T-cell (primary cell): ENCODE data around the gene MPC2. TPM values are rescaled to one million over a fixed set of nuclear protein-coding genes. Genes with fewer than 3 reads are reported as not detected.

Source experiments
- ATAC-seq, 4 experiments: fragments of 200-7000 bp in 3 of 4; fragments of 150-1000 bp in 1 of 4; cut with Tn5 transposase; replicated peaks in 1 of 4; 1 replicate in 3 of 4; 2 replicates in 1 of 4; pipeline ENCODE4 v1.10.0; 2021; ENCODE audit warnings: moderate library complexity in 3 of 4, mild to moderate bottlenecking in 2 of 4, moderate number of reproducible peaks in 1 of 4
- CTCF ChIA-PET, 2 donors: fragments of 300-600 bp; sonication (Branson Sonifier 250); formaldehyde crosslinking; loops; one replicate each; lab custom pipeline; 2022; ENCODE audit warnings: antibody characterized with exemption in 2 of 2; lab: Charles Lee
- POLR2A ChIA-PET, 2 donors: fragments of 300-600 bp; sonication (Branson Sonifier 250); formaldehyde crosslinking; loops; one replicate each; lab custom pipeline; 2022; ENCODE audit warnings: antibody characterized with exemption in 2 of 2; lab: Charles Lee
- DNase-seq, 35 experiments: peaks; one replicate each; pipeline versions ENCODE4 v3.0.0 to v3.0.0-alpha.2; 2013 to 2023
- H3K27ac ChIP-seq: one replicate; pipeline ENCODE4 v1.5.1; 2013; ENCODE audit warnings: low read length
- H3K27me3 ChIP-seq, 2 experiments: replicated peaks in 1 of 2; 1 replicate in 1 of 2; 2 replicates in 1 of 2; pipeline versions ENCODE4 v1.6.1 to v1.7.0; 2013; ENCODE audit warnings: low read length in 1 of 2, mixed read lengths in 1 of 2; ENCODE audit not compliant: control insufficient read depth in 2 of 2, insufficient read depth in 2 of 2; ENCODE audit errors: extremely low read depth in 1 of 2
- H3K36me3 ChIP-seq, 2 donors: 1 replicate in 1 of 2; 2 replicates in 1 of 2; pipeline versions ENCODE4 v1.6.1 to v1.7.0; 2013; ENCODE audit warnings: low read length in 1 of 2; ENCODE audit not compliant: control insufficient read depth in 2 of 2, insufficient read depth in 1 of 2; ENCODE audit errors: extremely low read depth in 1 of 2
- H3K4me1 ChIP-seq, 2 experiments: 1 replicate in 1 of 2; 2 replicates in 1 of 2; pipeline versions ENCODE4 v1.6.1 to v1.7.0; 2013; ENCODE audit warnings: low read length in 2 of 2, mixed read lengths in 1 of 2; ENCODE audit not compliant: insufficient read depth in 2 of 2, control insufficient read depth in 1 of 2; ENCODE audit errors: extremely low read depth in 1 of 2
- H3K4me3 ChIP-seq, 2 donors: 1 replicate in 1 of 2; 2 replicates in 1 of 2; pipeline versions ENCODE4 v1.5.1 to v1.7.0; 2013; ENCODE audit warnings: mild to moderate bottlenecking in 2 of 2, low read length in 1 of 2, moderate library complexity in 1 of 2; ENCODE audit not compliant: control insufficient read depth in 1 of 2; ENCODE audit errors: extremely low read depth in 1 of 2
- H3K9me3 ChIP-seq: 2 replicates; pipeline ENCODE4 v1.7.0; 2013
- H3K27ac Mint-ChIP-seq, 2 donors: one replicate each; pipeline ENCODE4 v1.8.0; 2020 to 2021; ENCODE audit warnings: mild to moderate bottlenecking in 2 of 2, mixed read lengths in 2 of 2
- H3K27me3 Mint-ChIP-seq, 2 donors: one replicate each; pipeline ENCODE4 v1.8.0; 2021 to 2022; ENCODE audit warnings: mixed read lengths in 2 of 2
- H3K36me3 Mint-ChIP-seq: one replicate; pipeline ENCODE4 v1.8.0; 2021; ENCODE audit warnings: mixed read lengths
- H3K4me1 Mint-ChIP-seq, 3 donors: one replicate each; pipeline ENCODE4 v1.8.0; 2020 to 2022; ENCODE audit warnings: mixed read lengths in 3 of 3, mild to moderate bottlenecking in 1 of 3
- H3K4me3 Mint-ChIP-seq, 3 donors: one replicate each; pipeline ENCODE4 v1.8.0; 2020 to 2022; ENCODE audit warnings: mild to moderate bottlenecking in 3 of 3, mixed read lengths in 3 of 3, moderate library complexity in 3 of 3
- H3K9me3 Mint-ChIP-seq, 3 donors: one replicate each; pipeline ENCODE4 v1.8.0; 2020 to 2022; ENCODE audit warnings: mixed read lengths in 3 of 3
- WGBS: methylation state at CpG from one replicate; pipeline ENCODE4 v1.1.5; 2013; ENCODE audit warnings: missing lambda C conversion rate; ENCODE audit not compliant: insufficient coverage; 5-methylcytosine and 5-hydroxymethylcytosine counted together
- total RNA-seq, 35 experiments: library from RNA in 6 of 35; stranded (reverse) in 6 of 35; fragments of 120-200 nt in 1 of 35; gene quantifications; one replicate each; pipeline versions ENCODE4 v1.2.1 to v1.2.4 and lab custom pipeline; 2013 to 2026

Gene MPC2
- total RNA-seq, 5 donors from 2014 or later (not counting 1 experiment from before 2014, with no cell fraction given): 29.6 to 36.0 (median 33.1) TPM

- Mint-ChIP-seq H3K27ac (no peak overlapping the region), H3K4me1 (no peaks in the 10 kb centered on the region), H3K4me3 (no peak overlapping the region), H3K27me3 (peaks cover 2 to 3% of the 10 kb centered on the region in 2 donors), H3K9me3 (peaks cover 3 to 12% (median 7%) of the 10 kb centered on the region in 3 donors), H3K36me3 (no peaks in the 10 kb centered on the region)
- no peaks in the 10 kb centered on the region for H3K27me3 ChIP-seq
- DNase-seq (no peak), ATAC-seq (no peak)
- ChIA-PET CTCF (no interaction called here), POLR2A (interaction anchor here in 1 of 2 donors (0.6 kb wide), 1 partner anchor 513 kb away, joined by 3 read pairs; no protein-coding TSS in a partner anchor)
- H3K27ac ChIP-seq: no peak overlapping the region
- WGBS: no CpG with 5 or more reads among the region's 3 CpGs
- no peaks in the 10 kb centered on the region for H3K36me3 ChIP-seq
- no peak overlapping the region for H3K4me3 ChIP-seq
- H3K4me1 ChIP-seq: no peaks in the 10 kb centered on the region
- H3K9me3 ChIP-seq: no peaks in the 10 kb centered on the region
Measured at GRCh38 chr1:167905182-167905581, 31.7 kb downstream of the MPC2 start.

GRCh38 chr1:167904652-167905130 lies 32.2 kb downstream of the MPC2 start:
- WGBS: 100% methylated on average over 1 of the region's 4 CpGs
- H3K4me1 Mint-ChIP-seq: no peaks in the 10 kb centered on the region
- no peaks in the 10 kb centered on the region for H3K36me3 ChIP-seq
- H3K4me3 ChIP-seq: no peak overlapping the region
- H3K27ac Mint-ChIP-seq: no peak overlapping the region
- ChIA-PET POLR2A (interaction anchor here in 1 of 2 donors (0.7 kb wide), 1 partner anchor 34 kb away, joined by 13 read pairs; no protein-coding TSS in a partner anchor), CTCF (no interaction called here)
- H3K4me3 Mint-ChIP-seq: no peak overlapping the region
- no peaks in the 10 kb centered on the region for H3K27me3 ChIP-seq
- H3K4me1 ChIP-seq: no peaks in the 10 kb centered on the region
- ATAC-seq (no peak), DNase-seq (no peak)
- no peaks in the 10 kb centered on the region for H3K36me3 Mint-ChIP-seq
- no peaks in the 10 kb centered on the region for H3K9me3 ChIP-seq
- H3K27ac ChIP-seq: no peak overlapping the region
- H3K9me3 Mint-ChIP-seq: peaks cover 0 to 8% (median 4%) of the 10 kb centered on the region in 3 donors
- H3K27me3 Mint-ChIP-seq: peaks cover 0 to 3% of the 10 kb centered on the region in 2 donors

GRCh38 chr1:167900907-167901306 lies 36.0 kb downstream of the MPC2 start:
- H3K4me1 ChIP-seq: no peaks in the 10 kb centered on the region
- no peaks in the 10 kb centered on the region for H3K4me1 Mint-ChIP-seq
- ChIA-PET POLR2A (no interaction called here), CTCF (no interaction called here)
- no peaks in the 10 kb centered on the region for H3K9me3 Mint-ChIP-seq
- H3K27me3 ChIP-seq: no peaks in the 10 kb centered on the region
- DNase-seq (no peak), ATAC-seq (no peak)
- H3K27ac Mint-ChIP-seq: no peak overlapping the region
- H3K36me3 ChIP-seq: no peaks in the 10 kb centered on the region
- no CpG with 5 or more reads among the region's 4 CpGs for WGBS
- no peaks in the 10 kb centered on the region for H3K36me3 Mint-ChIP-seq
- H3K4me3 ChIP-seq: no peak overlapping the region
- H3K9me3 ChIP-seq: no peaks in the 10 kb centered on the region
- no peak overlapping the region for H3K4me3 Mint-ChIP-seq
- peaks cover 0 to 3% of the 10 kb centered on the region in 2 donors for H3K27me3 Mint-ChIP-seq
- H3K27ac ChIP-seq: no peak overlapping the region

- Mint-ChIP-seq H3K27ac (no peak overlapping the region), H3K27me3 (no peaks in the 10 kb centered on the region), H3K36me3 (no peaks in the 10 kb centered on the region), H3K4me3 (no peak overlapping the region), H3K4me1 (no peaks in the 10 kb centered on the region), H3K9me3 (no peaks in the 10 kb centered on the region)
- ChIA-PET POLR2A (no interaction called here), CTCF (interaction anchor here in 1 of 2 donors (0.6 kb wide), 1 partner anchor 29 kb away, joined by 3 read pairs; no protein-coding TSS in a partner anchor)
- WGBS: 77% methylated on average over 4 of the region's 4 CpGs
- H3K27me3 ChIP-seq: no peaks in the 10 kb centered on the region
- H3K36me3 ChIP-seq: no peaks in the 10 kb centered on the region
- no peaks in the 10 kb centered on the region for H3K4me1 ChIP-seq
- no peak overlapping the region for H3K27ac ChIP-seq
- ATAC-seq: no peak
- DNase-seq: no peak
- H3K4me3 ChIP-seq: no peak overlapping the region
- no peaks in the 10 kb centered on the region for H3K9me3 ChIP-seq
Measured at GRCh38 chr1:167899253-167899681, 37.6 kb downstream of the MPC2 start.

- H3K36me3 ChIP-seq: no peaks in the 10 kb centered on the region
- no peaks in the 10 kb centered on the region for H3K36me3 Mint-ChIP-seq
- DNase-seq (no peak), ATAC-seq (no peak)
- ChIA-PET CTCF (no interaction called here), POLR2A (no interaction called here)
- no peaks in the 10 kb centered on the region for H3K27me3 ChIP-seq
- H3K27ac Mint-ChIP-seq: no peak overlapping the region
- no peak overlapping the region for H3K4me3 ChIP-seq
- 94% methylated on average over 6 of the region's 9 CpGs for WGBS
- no peaks in the 10 kb centered on the region for H3K27me3 Mint-ChIP-seq
- no peaks in the 10 kb centered on the region for H3K4me1 Mint-ChIP-seq
- no peaks in the 10 kb centered on the region for H3K9me3 Mint-ChIP-seq
- H3K4me1 ChIP-seq: no peaks in the 10 kb centered on the region
- no peak overlapping the region for H3K4me3 Mint-ChIP-seq
- no peaks in the 10 kb centered on the region for H3K9me3 ChIP-seq
- H3K27ac ChIP-seq: no peak overlapping the region
Measured at GRCh38 chr1:167898578-167899222, 38.2 kb downstream of the MPC2 start.

- 100% methylated on average over 1 of the region's 2 CpGs for WGBS
- POLR2A ChIA-PET: no interaction called here
- H3K27ac Mint-ChIP-seq: no peak overlapping the region
Measured at GRCh38 chr1:167893798-167894197, 43.1 kb downstream of the MPC2 start.

More at GRCh38 chr1:167893798-167894197, 43.1 kb downstream of the MPC2 start:
- no peak overlapping the region for H3K4me3 Mint-ChIP-seq
- H3K36me3 Mint-ChIP-seq: no peaks in the 10 kb centered on the region
- Histone ChIP-seq H3K27me3 (peaks cover 0 to 3% of the 10 kb centered on the region in 2 experiments), H3K4me3 (no peak overlapping the region), H3K9me3 (no peaks in the 10 kb centered on the region), H3K4me1 (no peaks in the 10 kb centered on the region), H3K27ac (no peak overlapping the region), H3K36me3 (no peaks in the 10 kb centered on the region)
- no peaks in the 10 kb centered on the region for H3K9me3 Mint-ChIP-seq
- no peaks in the 10 kb centered on the region for H3K4me1 Mint-ChIP-seq
- no peak for ATAC-seq
- DNase-seq: no peak
- peaks cover 3% of the 10 kb centered on the region in 2 donors for H3K27me3 Mint-ChIP-seq
- CTCF ChIA-PET: interaction anchor here in 1 of 2 donors (0.6 to 0.7 kb wide), 3 partner anchors 69 to 661 kb away, joined by 3 read pairs; no protein-coding TSS in a partner anchor
